GM12874 (cell line): ENCODE measurements around the gene GNG8.

Experiments used
- CTCF ChIP-seq: IDR thresholded peaks from 2 replicates; pipeline ENCODE4 v1.5.1; 2011; ENCODE audit warnings: low read depth, mild to moderate bottlenecking, control low read depth, low read length, moderate library complexity; ENCODE audit not compliant: insufficient read depth

GNG8 gene

GRCh38 chr19:46591870-46592269, 44.1 kb downstream of the GNG8 start:
- TF ChIP-seq CTCF: no peak

- TF ChIP-seq CTCF: no peak
Measured at GRCh38 chr19:46591254-46591653, 44.7 kb downstream of the GNG8 start.

- no peak for TF ChIP-seq CTCF
Measured at GRCh38 chr19:46587861-46588260, 48.1 kb downstream of the GNG8 start.

- TF ChIP-seq CTCF: no peak
Measured at GRCh38 chr19:46586294-46586693, 49.7 kb downstream of the GNG8 start.

GRCh38 chr19:46585539-46585938, 50.5 kb downstream of the GNG8 start:
- no peak for TF ChIP-seq CTCF
